WTC11 (cell line): Measurements from ENCODE around the gene E2F4.

Experiments
- CREM ChIP-seq: sonication (generic); formaldehyde crosslinking; IDR thresholded peaks from 2 replicates; pipeline ENCODE4 v1.8.1; 2022; ENCODE audit warnings: mild to moderate bottlenecking, missing genetic modification reagents, moderate library complexity
- IRF2 ChIP-seq: sonication (generic); formaldehyde crosslinking; IDR thresholded peaks from 2 replicates; pipeline ENCODE4 v1.8.0; 2022; ENCODE audit warnings: low read depth, missing genetic modification reagents, borderline replicate concordance
- MAX ChIP-seq: sonication (generic); formaldehyde crosslinking; IDR thresholded peaks from 2 replicates; pipeline ENCODE4 v1.8.0; 2022; ENCODE audit warnings: mild to moderate bottlenecking, missing genetic modification reagents

GRCh38 chr16:67167588-67167987 is 24.4 kb upstream of the E2F4 start:
- TF ChIP-seq IRF2 (CRISPR knock-in tag) (no peak), MAX (CRISPR knock-in tag) (no peak), CREM (CRISPR knock-in tag) (no peak)
